Measurements from ENCODE around the gene TMEM40. TPM values are rescaled to one million over a fixed set of nuclear protein-coding genes. Genes with fewer than 3 reads are reported as not detected.

The TMEM40 gene
- total and polyA plus RNA-seq, 2 donors (not counting 1 experiment from before 2014, with no cell fraction given) = 0.33 TPM; not detected in 1

DNA sequence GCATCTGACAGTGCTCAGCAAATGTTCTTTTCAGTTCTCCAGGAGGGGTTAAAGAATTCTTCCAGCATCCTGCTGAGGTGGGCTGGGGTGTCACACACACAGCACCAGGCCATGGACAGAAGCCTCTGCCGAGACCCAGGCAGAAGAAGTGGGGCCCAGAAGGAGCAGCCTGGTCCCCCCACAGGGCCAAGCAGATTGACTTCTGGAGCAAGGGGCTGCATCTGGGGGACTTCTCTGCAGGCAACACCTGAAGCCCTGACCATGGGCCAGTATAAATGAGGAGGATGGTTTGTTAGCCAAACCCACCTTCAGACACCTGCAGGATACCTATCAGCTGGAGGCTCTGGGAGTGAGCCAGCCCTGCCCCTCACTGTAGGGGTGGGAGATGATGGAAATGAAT, 16.2 kb upstream of the TMEM40 start:
- H3K9me3 Mint-ChIP-seq (ENCODE audit: insufficient read depth) = no peaks in the 10 kb centered on the region
- Histone ChIP-seq H3K36me3 (replicated peaks in 1 of 2; ENCODE audit: control extremely low read depth in 1 of 2, control insufficient read depth in 1 of 2, extremely low read depth in 1 of 2, insufficient read depth in 2 of 2, low read length in 1 of 2) (no peaks in the 10 kb centered on the region), H4K20me1 (ENCODE audit: control insufficient read depth, insufficient read depth, low read length, poor library complexity, severe bottlenecking) (no peaks in the 10 kb centered on the region), H2AFZ (ENCODE audit: insufficient read depth, low read depth, low read length, poor library complexity, severe bottlenecking) (no peak overlapping the region), H3K4me3 (ENCODE audit: control extremely low read depth in 1 of 5, extremely low read depth in 1 of 5, insufficient read depth in 1 of 5, low read depth in 2 of 5, low read length in 4 of 5) (no peak overlapping the region), H3K27ac (ENCODE audit: low read length in 2 of 2) (no peak overlapping the region), H3K9me3 (ENCODE audit: control extremely low read depth in 1 of 3, control insufficient read depth in 2 of 3, insufficient read depth in 1 of 3, low read length in 2 of 3) (peaks cover 0 to 21% (median 15%) of the 10 kb centered on the region in 3 donors), H3K9ac (ENCODE audit: low read length) (no peak overlapping the region), H3K4me2 (replicated peaks; ENCODE audit: low read depth, low read length, poor library complexity, severe bottlenecking) (no peak overlapping the region), H3K79me2 (ENCODE audit: control insufficient read depth, insufficient read depth, low read length) (no peaks in the 10 kb centered on the region), H3K27me3 (replicated peaks in 1 of 4; ENCODE audit: control extremely low read depth in 1 of 4, control insufficient read depth in 3 of 4, insufficient read depth in 4 of 4, low read length in 3 of 4) (peaks cover 0 to 20% (median 0%) of the 10 kb centered on the region in 4 experiments), H3K4me1 (ENCODE audit: control insufficient read depth in 2 of 2, insufficient read depth in 2 of 2, low read length in 2 of 2) (peaks cover 0 to 5% of the 10 kb centered on the region in 2 donors)
- H3K27ac Mint-ChIP-seq = no peak overlapping the region
- no peak overlapping the region for H3K4me3 Mint-ChIP-seq
- ChIA-PET CTCF (no interaction called here), POLR2A (no interaction called here)
- TF ChIP-seq EZH2 (IDR thresholded peaks at IDR 0.05; ENCODE audit: borderline replicate concordance, insufficient read depth, low read depth, low read length, poor library complexity, severe bottlenecking) (no peak), CTCF (IDR thresholded peaks at IDR 0.05) (no peak)
- 100% methylated on average over 1 of the region's 1 CpG for WGBS (ENCODE audit: insufficient coverage)
- peaks cover 17% of the 10 kb centered on the region for H3K27me3 Mint-ChIP-seq
- intact Hi-C loops (cut with micrococcal nuclease) = no loop called here
- ATAC-seq (ENCODE audit: low read depth) (no peak), DNase-seq (no peak)
- peaks cover 10% of the 10 kb centered on the region for H3K4me1 Mint-ChIP-seq

GRCh38 chr3:12774619-12775018, 15.6 kb upstream of the TMEM40 start:
- Histone ChIP-seq H3K4me3 (ENCODE audit: control extremely low read depth in 1 of 5, extremely low read depth in 1 of 5, insufficient read depth in 1 of 5, low read depth in 2 of 5, low read length in 4 of 5) (no peak overlapping the region), H3K9ac (ENCODE audit: low read length) (no peak overlapping the region), H3K36me3 (replicated peaks in 1 of 2; ENCODE audit: control extremely low read depth in 1 of 2, control insufficient read depth in 1 of 2, extremely low read depth in 1 of 2, insufficient read depth in 2 of 2, low read length in 1 of 2) (no peaks in the 10 kb centered on the region), H3K27ac (ENCODE audit: low read length in 2 of 2) (no peak overlapping the region), H3K79me2 (ENCODE audit: control insufficient read depth, insufficient read depth, low read length) (no peaks in the 10 kb centered on the region), H3K27me3 (replicated peaks in 1 of 4; ENCODE audit: control extremely low read depth in 1 of 4, control insufficient read depth in 3 of 4, insufficient read depth in 4 of 4, low read length in 3 of 4) (peaks cover 0 to 20% (median 0%) of the 10 kb centered on the region in 4 experiments), H3K4me2 (replicated peaks; ENCODE audit: low read depth, low read length, poor library complexity, severe bottlenecking) (no peak overlapping the region), H2AFZ (ENCODE audit: insufficient read depth, low read depth, low read length, poor library complexity, severe bottlenecking) (no peak overlapping the region), H4K20me1 (ENCODE audit: control insufficient read depth, insufficient read depth, low read length, poor library complexity, severe bottlenecking) (no peaks in the 10 kb centered on the region), H3K4me1 (ENCODE audit: control insufficient read depth in 2 of 2, insufficient read depth in 2 of 2, low read length in 2 of 2) (peaks cover 0 to 5% of the 10 kb centered on the region in 2 donors), H3K9me3 (ENCODE audit: control extremely low read depth in 1 of 3, control insufficient read depth in 2 of 3, insufficient read depth in 1 of 3, low read length in 2 of 3) (peaks cover 0 to 21% (median 15%) of the 10 kb centered on the region in 3 donors)
- ATAC-seq (ENCODE audit: low read depth) = no peak
- Mint-ChIP-seq H3K9me3 (ENCODE audit: insufficient read depth) (no peaks in the 10 kb centered on the region), H3K27ac (no peak overlapping the region), H3K4me1 (peaks cover 10% of the 10 kb centered on the region), H3K27me3 (peaks cover 16% of the 10 kb centered on the region), H3K4me3 (no peak overlapping the region)
- ChIA-PET POLR2A (no interaction called here), CTCF (no interaction called here)
- intact Hi-C loops (cut with micrococcal nuclease) = no loop called here
- WGBS (ENCODE audit: insufficient coverage) = 82% methylated on average over 4 of the region's 4 CpGs
- TF ChIP-seq CTCF (IDR thresholded peaks at IDR 0.05) (no peak), EZH2 (IDR thresholded peaks at IDR 0.05; ENCODE audit: borderline replicate concordance, insufficient read depth, low read depth, low read length, poor library complexity, severe bottlenecking) (no peak)
- DNase-seq = no peak

Data from B cell (primary cell).